Measurements from ENCODE around the gene KRT31.

DNA sequence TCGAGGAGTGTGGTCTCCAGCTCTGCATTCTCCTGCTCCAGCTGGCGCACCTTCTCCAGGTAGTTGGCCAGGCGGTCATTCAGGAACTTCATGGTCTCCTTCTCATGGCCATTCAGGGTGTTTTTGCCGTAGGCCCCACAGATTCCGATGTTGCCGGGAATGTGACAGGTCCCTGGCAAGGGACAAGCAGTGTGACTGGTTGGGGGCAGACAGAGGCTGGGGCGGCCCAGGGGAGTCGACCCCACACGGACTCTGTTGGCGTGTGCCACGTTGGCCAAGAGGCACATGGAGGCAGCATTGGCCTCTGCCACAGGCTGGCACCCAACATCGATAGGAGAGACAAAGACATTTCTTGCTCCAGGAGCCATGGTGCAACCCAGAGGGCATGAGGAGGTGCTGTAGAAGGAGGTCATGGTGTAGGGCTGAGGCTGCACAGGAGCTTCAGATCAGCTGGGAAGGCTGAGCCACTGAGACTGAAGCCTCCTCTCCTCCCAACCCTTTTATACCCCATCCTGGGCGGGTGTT, 26.8 kb upstream of the KRT31 start, which contains the start of gene KRT37:
- TF ChIP-seq, protein P1, sequence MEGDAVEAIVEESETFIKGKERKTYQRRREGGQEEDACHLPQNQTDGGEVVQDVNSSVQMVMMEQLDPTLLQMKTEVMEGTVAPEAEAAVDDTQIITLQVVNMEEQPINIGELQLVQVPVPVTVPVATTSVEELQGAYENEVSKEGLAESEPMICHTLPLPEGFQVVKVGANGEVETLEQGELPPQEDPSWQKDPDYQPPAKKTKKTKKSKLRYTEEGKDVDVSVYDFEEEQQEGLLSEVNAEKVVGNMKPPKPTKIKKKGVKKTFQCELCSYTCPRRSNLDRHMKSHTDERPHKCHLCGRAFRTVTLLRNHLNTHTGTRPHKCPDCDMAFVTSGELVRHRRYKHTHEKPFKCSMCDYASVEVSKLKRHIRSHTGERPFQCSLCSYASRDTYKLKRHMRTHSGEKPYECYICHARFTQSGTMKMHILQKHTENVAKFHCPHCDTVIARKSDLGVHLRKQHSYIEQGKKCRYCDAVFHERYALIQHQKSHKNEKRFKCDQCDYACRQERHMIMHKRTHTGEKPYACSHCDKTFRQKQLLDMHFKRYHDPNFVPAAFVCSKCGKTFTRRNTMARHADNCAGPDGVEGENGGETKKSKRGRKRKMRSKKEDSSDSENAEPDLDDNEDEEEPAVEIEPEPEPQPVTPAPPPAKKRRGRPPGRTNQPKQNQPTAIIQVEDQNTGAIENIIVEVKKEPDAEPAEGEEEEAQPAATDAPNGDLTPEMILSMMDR (conservative IDR thresholded peaks at IDR 0.05) = no peak
- TF ChIP-seq ZFX (IDR thresholded peaks at IDR 0.05) = no peak
